Stimulated activated CD8-positive, alpha-beta memory T cell treated with anti-CD3 and anti-CD28 coated beads, Interleukin-7, amount 100 ng/mL, for 1 hour (primary cell): ENCODE measurements around the gene HRAS.
"Not testable (repeated sequence)": the region's sequence is repeated elsewhere in the genome, so short reads cannot be mapped to it uniquely, and the experiment has no call there.

ENCODE experiments used
- DNase-seq, 2 donors: peaks; one replicate each; pipeline ENCODE4 v3.0.0-alpha.2; 2020; ENCODE audit warnings: low read depth in 2 of 2

HRAS gene

DNA sequence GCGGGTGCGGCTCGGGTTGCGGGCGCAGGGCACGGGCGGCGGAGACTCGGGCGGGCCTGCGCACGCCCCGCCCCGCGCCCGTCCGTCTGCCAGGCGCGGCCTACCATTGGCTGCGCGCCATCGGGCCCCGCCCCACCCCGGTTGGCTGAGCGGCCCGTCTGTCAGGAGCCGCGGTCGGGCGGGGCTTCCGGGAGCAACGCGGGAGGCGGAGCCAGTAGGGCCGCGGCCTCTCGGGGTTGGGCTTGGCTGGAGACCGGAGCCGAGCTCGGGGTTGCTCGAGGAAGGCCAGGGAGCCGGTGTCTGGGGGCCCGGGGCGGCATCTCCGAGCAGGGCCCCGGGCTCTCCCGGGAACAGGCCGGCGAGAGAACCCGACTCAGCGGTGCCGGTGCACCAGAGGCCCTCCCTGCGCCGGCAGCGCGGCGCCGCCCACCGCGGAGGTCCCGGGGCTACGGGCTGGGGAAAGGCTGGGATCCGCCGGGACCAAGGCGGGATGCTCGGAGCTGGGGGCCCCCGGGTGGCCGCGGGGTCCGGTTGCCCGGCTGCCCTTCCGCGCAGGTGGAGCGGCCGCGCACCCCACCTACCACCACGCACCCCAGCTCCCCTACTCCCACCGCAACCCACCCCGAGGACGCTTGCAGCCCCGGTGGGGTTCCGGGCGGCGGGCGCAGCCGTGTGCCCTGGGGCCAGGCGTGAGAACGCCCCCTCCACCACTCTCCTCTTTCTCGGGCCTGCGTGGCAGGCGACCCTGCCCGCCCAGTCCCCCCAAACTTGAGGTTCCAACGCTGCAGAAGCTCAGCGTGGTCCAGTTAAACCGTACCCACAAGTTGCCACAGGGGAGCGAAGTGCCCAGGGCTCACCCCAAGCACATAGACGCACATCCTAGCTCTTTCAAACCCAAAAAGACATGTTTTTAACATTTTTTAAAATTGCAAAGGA, at the start of gene HRAS:
Gene HRAS (minus strand): TSS at position 58 of the 936 bp plus-strand sequence.
- peak; percentile 88 to 93 for DNase-seq

DNA sequence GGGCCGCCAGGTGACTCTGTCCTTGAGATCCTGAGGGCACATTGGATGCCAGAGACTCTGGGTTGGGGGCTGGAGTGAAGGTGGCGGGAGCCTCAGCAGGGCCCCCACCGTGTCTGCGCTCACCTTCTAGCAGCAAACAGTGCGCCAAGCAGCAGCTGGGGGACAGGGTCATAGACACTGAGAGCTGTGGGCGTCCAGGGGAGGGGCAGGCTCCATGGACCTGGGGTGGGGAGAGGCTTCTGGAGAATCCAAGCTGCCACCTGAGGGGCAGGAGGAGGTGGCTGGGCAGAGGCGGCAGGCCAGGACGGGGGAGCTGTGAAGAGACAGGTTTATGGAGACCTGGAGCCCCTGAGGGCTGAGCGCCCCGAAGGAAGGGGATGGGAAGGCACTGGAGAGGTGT, 48.9 kb upstream of the HRAS start:
- no peak for DNase-seq

DNA sequence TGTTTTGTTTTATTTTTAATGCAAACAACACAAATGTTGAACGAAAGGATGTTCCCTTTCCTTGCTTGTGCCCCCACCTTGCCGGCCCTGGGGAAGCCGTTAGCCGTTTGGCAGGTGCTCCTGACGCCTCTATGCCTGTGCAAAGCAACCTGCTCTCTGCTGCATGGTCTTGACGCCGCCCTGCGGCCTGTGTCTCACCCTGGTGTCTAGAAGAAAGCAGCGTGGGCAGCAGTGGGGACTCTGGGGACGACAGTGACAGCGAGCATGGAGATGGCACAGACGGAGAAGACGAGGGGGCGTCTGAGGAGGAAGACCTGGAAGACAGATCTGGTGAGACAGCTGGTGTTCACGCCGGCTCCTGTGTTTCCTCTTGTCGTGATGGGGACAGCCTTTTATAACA, 46.4 kb upstream of the HRAS start:
- no peak for DNase-seq

- no peak for DNase-seq
These were observed 46.0 kb upstream of the HRAS start for GRCh38 chr11:581342-581741.

DNA sequence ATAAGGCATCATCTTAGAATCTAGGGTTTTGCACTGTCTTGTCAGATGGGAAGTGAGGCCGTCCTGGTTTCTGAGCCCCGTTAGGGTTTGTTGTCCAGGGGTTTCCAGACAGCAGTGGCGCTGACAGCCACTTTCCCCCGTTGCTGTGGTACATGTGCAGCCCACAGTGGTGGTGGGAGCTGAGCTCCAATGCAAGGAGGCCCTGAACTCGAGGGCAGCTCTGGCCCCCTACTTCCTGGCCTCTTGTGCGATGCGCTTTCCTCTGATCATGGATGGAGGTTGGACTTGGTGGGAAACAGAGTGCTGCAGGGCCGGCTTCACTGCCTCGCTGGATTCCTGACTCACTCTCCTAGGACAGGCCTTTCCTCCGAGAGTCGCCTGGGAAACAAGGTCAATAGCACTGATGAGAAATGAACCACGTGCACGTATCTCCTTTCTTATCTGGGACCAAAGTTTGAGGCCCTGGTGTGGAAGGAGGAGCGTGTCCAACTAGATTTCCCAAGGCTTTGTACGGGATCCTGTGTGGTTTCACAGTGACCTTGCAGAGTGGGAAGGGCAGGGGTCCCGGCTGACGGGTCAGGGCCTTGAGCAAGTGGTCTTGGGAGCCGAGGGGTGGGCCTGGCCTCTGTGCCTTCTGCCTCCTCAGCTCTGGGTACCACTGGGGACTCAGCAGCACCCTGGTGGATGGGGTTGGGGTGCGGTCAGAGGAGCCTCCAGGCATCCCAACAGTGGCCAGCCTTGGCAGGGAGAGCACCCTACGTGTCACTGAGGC, 44.6 kb upstream of the HRAS start:
- no peak for DNase-seq

DNA sequence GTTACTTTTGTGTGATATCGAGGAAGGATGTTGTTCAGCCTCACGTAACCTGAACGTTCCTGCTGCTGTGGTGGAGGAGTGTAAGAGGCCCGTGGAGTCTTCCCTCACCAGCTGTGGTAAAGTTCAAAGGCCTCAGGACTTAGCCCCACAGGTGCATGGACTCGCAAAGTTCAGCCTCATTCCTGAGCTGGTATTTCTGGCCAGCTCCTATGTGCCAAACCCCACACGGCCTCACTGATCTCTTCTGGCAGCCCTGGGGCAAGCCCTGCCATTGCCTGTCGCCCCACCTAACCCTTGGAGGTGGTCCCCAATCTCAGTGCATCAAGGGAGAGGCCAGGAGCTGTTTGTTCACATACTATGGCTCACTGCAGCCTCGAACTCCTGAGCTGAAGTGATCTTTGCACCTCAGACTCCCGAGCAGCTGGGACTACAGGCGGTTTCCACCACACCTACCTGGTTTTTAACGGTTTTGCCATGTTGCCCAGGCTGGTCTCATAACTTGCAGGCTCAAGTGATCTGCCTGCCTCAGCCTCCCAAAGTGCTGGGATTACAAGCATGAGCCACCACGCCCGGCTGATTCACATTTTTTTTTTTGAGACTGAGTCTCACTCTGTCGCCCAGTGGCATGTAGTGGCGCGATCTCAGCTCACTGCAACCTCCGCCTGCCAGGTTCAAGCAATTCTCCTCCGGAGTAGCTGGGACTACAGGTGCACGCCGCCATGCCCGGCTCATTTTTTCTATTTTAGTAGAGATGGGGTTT, 43.1 kb upstream of the HRAS start:
- no peak for DNase-seq

GRCh38 chr11:577611-577894, 42.2 kb upstream of the HRAS start:
- no peak for DNase-seq

GRCh38 chr11:576811-577610, 41.6 kb upstream of the HRAS start:
- no peak for DNase-seq

- peak; percentile 86 to 93 for DNase-seq
These were observed 40.8 kb upstream of the HRAS start, which contains the start of gene PHRF1 for GRCh38 chr11:575996-576768. Gene PHRF1 (plus strand): TSS chr11:576470. CDS start chr11:581513, 5,043 bp downstream.

GRCh38 chr11:575313-575995, 40.1 kb upstream of the HRAS start:
- no peak for DNase-seq

DNA sequence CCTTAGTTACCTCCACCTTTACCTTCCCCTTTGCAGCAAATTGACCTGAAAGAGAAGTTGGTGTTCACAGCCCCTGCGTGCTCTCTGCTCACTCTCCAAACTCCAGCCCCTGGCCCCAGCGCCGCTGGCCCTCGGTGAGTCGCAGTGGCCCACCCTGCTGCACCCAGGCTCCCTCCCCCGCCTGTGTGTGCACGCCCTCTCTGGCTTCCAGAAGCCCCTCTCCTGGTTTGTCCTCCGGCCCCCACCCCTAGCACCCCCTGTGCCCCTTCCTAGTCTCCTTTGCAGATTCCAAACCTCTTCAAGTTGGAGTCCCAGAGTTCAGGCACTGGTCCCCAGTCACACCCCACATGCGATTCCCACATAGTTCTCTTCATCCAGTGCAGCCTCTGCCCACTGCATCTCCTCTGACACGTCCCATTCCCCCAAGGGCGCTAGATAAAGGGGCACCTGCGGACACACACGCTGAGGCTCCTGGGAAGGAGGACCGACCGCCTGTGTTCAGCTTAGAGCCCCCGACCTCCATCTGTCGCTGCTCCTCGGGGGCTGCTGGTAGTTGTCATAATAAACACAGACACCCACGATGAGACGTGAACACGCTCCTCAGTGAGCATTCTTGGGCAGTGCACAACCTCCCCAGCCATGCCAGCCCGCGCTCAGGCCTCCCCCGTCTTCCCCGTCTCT, 39.4 kb upstream of the HRAS start:
- DNase-seq = no peak

GRCh38 chr11:574031-574570, 38.7 kb upstream of the HRAS start:
- not testable (repeated sequence) for DNase-seq

DNA sequence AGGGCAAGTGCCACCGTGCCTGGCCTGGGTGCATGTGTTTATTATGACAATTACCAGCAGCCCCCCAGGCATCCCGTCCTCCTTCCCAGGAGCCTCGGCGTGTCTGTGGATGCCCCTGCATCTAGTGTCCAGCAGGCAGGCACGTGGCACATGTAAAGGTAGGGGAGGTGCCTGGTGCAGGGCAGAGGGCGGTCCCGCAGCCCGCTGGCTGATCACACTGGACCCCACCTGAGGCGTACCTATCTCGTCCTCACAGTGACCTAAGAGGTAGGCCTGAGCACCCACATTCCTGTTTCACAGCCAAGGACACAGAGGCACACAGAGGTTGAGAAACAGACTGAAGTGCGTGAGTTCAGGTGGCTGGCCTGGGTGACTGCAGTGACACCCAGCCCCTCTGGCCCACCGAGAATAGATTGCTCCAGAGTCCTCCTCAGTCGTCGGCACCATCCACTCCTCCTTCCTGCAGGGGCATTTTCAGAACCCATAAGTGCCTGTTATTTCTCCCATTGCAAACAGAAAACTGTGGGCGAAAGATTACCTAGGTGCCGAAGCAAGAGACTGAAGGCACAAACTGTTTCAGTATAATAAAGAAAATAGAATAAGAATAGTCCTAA, 37.9 kb upstream of the HRAS start:
- no peak for DNase-seq

GRCh38 chr11:571802-572185, 36.4 kb upstream of the HRAS start:
- DNase-seq = no peak

DNA sequence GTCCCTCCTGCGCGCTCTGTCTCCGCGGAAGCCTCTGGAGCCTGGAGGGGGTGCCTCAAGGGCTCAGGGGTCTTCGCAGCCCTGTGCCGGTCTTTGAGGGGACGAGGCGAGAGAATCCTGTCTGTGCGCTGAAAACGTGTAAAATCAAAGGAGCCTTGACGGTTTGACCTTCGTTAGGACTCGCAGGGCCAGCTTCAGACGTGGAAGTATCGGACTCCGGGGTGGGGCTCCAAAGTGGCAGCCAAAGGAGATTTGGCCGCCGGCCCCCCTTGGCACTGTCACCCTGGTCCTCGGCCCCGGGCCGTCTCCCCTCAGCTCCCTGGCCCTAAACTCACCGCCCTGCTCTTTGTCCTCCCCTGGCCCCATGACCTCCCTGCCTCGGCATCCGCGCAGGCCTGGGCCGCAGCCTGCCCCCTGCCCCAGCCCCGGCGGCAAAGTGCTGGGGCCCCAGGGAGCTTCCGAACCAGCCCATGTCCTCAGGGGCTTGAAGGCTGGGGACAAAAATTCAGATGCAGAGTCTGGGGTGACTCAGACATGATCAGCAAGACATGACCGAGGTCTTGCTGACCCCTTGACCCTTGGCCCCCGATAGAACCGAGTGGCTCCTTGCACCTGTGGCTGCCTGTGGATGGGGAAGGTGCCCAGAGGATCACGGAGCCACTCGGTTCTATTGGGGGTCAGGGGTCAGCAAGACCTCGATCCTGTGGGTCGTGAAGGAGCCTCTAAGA, 33.9 kb upstream of the HRAS start:
- no peak for DNase-seq

DNA sequence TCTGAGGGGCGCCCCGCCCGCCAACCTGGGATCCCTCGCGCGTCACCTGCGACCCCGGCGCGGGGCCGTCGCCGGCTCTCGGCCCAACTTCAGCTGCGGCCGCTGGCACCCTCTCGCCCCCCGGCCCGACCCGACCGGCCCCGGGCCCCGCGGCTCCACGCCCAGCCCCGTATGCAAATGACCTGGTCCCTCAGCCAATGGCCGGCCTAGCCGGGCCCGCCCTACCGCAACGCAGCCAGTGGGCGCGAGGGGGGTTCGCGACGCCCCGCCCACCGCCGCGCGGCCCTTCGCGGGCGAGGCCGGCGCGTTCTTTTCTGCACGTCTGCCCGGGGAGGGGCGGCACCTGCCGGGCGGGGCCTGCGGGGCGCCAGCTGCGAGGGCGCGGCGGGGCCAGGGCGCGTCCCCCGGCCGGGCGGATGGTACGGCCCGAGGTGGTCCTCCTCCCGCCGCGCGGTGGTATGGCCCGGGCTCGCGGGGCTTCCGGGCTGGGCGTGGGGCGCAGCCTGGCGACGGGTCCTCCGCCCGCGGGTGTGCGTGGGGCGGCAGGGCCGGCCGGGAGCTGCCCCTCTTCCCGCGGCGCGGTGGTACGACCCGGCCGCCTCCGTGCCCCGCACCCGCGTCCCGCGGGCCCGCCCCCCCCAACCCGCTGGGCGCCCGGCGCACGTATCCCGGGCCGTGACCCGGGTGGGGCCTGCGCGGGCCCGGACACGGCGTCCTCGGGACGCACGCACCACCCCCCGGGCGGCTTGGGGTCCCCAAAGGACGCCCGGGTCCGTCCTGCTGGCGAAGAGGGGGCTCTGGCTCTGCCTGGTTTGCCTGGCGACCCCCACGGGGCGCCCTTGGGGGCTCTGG, 33.2 kb upstream of the HRAS start:
- DNase-seq = peak; percentile 78 to 81

DNA sequence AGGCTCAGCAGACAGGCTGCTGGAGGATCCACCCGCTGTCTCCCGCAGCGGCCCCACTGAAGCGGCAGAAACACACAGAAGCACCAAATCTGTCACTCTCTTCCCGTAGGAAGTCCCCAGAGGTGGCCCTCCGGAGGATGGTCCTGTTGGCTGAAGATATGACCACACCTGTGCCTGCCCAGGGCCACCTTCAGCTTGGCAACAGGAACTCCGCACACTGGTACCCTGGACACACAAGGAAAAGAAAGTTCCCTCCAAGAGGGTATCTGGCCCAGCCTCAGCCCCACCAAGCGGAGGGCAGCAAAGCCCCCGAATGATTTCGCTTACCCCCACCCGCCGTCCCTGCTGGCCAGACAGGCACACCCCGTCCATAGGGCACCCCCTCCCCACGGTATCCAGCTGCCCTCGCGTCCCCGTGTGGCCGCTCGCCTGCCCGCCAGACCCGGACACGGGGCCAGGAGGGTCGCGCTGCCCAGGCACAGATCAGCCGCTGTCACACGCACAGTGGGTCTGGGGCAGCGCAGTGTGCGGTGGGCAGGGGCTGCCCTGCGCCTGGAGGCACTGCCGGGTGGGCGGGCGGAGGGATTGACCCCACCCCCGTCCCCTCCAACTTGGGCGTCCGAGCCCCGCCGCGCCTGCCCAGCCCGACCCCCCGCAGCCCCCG, 32.4 kb upstream of the HRAS start:
- no peak for DNase-seq
